Ureter (tissue), 1 donor: ENCODE measurements around the gene CHRNB1. TPM values are rescaled to one million over a fixed set of nuclear protein-coding genes. Genes with fewer than 3 reads are reported as not detected.
"Not testable (repeated sequence)": the region's sequence is repeated elsewhere in the genome, so short reads cannot be mapped to it uniquely, and the experiment has no call there.

Experiments used
- DNase-seq: peaks from one replicate; pipeline ENCODE4 v3.0.0-alpha.2; 2020; ENCODE audit warnings: low spot score
- total RNA-seq: library from RNA; stranded (reverse); gene quantifications from one replicate; pipeline ENCODE4 v1.2.4, GENCODE V29; 2023
- donor health status: DM: yes; HTN: yes; CAD: no.

The CHRNB1 gene
- total RNA-seq, 1 donor from 2014 or later = 6.8 TPM

DNA sequence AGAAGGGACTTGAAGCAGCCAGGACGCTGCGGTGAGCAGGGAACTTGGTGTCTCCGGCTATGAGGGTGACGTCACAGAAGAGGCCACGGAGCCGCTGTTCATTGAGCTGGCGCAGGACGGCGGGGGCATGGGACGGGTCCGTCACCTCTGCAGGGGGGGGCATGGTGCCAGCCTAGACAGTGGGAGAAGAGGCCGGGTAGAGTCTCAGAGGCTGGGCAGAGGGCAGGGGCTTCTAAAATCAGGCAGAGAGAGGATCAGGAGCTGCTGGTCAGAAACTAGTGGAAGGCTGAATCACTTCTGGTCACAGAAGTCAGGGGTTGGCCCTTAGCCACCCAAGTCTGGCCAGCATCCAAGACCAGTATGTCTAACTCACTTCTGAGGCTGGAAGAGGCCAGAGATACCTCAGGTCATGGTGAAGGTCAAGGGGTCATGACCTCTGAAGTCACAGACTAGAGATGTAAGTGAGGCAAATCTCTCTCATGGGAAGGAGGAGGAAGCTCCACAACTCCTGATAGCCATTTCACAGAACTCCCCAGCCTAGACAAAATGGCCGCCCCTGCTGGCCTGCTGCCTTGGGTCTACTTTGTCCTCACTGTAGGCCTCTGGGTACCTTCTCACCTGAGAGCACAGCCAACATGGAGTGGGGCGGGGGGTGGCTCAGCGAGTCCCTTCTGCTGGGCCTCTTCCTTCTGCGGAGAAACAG, 21.9 kb downstream of the CHRNB1 start:
- DNase-seq = peak; percentile 68

DNA sequence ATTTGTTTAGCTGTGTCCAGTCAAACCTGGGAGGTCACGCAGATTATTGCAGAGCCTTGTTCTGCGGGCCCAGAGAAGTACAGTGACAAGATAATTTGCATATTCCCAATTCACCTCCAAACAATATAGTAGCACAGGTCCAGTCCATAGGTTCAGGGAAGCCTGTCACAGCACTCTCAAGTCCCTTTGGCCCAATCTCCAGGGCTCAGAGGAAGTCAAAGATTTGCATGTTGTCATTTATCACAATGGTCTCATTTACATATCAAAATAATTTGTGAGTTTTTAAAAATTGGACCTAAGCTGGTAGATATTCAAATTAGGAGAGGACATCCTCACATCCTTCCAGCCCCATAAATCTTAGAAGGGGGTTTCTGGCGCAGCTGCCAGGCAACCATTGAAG, 22.6 kb downstream of the CHRNB1 start:
- no peak for DNase-seq

- peak; percentile 34 for DNase-seq
These were observed 23.4 kb downstream of the CHRNB1 start for GRCh38 chr17:7468290-7468689.

GRCh38 chr17:7468804-7469389, 24.0 kb downstream of the CHRNB1 start:
- DNase-seq = no peak

DNA sequence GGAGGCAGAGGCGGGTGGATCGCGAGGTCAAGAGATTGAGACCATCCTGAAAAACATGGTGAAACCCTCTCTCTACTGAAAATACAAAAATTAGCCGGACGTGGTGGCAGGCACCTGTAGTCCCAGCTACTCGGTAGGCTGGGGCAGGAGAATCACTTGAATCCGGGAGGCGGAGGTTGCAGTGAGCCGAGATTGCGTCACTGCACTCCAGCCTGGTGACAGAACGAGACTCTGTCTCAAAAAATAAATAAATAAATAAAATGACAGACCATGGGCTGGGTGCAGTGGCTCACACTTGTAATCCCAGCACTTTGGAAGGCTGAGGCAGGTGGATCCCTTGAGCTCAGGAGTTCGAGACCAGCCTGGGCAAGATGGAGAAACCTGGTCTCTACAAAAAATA, 25.0 kb downstream of the CHRNB1 start:
- DNase-seq = not testable (repeated sequence)

GRCh38 chr17:7470457-7470973, 25.7 kb downstream of the CHRNB1 start:
- DNase-seq = not testable (repeated sequence)

- DNase-seq = no peak
These were observed 26.9 kb downstream of the CHRNB1 start for GRCh38 chr17:7471729-7472128.

GRCh38 chr17:7474767-7475166, 29.9 kb downstream of the CHRNB1 start:
- DNase-seq = not testable (repeated sequence)

DNA sequence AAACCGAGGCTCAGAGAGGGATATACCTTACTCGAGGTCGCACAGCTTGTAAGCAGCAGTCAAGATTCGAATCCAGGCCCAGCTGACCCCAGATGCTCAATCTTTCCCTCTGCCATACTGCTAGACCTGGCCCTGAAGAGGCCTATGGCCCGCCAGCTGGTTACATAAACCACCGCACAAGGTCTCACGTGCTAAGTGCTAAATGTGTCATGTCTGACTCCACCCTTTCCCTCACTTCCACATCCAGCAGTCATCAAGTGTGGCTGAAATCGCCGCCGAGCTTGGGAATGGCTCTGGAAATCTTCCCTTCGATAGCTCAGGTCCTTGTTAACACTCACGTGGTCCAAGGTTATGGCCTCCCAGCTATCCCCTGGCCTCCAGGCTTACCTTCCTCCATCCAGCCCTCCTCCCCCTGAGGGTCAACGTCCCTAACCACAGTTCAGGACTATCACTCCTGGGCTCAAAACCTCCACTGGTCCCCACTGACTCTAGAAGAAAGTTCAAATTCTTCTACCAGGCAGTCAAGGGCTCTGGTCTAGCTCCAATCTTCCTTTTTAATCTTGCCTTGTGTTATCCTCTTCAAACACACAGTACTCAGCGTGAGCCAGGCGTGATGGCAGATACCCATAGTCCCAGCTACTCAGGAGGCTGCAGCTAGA, 31.0 kb downstream of the CHRNB1 start:
- DNase-seq = no peak

DNA sequence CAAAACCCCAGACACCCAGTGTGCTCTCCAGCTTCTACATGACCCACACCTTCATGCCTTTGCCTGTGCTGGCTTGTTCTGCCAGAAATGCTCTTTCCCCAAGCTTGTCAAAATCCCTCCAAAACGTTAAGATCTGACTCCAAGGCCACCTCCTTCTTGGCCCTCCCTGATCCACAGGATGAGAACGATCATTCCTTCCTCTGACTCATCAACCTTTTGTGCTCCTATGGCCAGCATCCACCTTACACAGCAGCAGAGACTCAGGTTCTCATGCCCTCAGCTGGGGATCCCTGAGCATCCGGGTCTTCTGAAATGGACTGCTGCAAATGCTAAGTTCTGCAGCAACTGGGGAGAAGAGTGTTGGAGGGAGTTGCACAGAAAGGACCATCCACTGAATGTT, 31.6 kb downstream of the CHRNB1 start:
- no peak for DNase-seq

- no peak for DNase-seq
These were observed 32.1 kb downstream of the CHRNB1 start for GRCh38 chr17:7476951-7477350.

- no peak for DNase-seq
These were observed 32.8 kb downstream of the CHRNB1 start for GRCh38 chr17:7477392-7478275.

DNA sequence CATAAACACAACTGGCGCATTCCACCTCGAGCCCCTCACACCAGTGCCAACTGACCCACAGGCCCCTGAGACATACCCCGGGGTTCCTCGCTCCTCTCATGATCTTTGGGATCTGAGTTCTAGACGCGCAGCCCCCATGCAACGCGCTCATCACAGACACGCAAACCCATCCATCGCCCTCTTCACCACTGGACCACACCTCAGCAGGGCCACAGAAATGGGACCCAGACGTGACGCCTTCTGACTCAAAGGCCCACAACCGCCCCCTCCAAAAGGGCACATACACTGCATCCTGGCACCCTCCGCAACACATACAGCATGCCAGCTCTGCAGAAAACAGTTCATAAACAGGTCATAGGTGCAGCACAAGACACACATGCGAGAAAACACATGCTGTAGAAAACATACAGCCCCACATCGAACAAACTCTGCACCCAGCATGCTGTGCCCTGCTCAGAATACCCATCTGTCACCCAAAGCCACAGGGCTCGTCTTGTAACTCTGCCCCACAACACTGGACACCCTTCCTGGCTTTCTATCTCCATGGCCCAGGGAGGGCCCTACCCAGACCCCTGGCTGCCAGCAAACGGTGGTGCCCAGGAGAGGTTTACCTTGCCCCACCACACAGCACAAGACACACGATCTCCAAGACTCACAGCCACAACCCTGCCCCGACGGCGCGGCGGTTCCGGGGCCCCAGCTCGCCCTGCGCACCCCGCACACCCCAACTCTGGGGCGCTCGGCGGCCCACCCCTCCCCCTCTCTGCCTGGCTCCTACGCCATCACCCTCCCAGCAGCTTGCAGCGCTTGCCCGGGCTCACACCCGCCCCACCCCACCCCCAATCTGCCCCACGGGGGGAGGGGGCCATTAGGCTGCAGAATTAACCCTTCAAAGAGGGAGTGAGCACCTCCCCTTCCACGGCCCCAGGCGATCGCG, 33.7 kb downstream of the CHRNB1 start:
- DNase-seq = peak; percentile 76

DNA sequence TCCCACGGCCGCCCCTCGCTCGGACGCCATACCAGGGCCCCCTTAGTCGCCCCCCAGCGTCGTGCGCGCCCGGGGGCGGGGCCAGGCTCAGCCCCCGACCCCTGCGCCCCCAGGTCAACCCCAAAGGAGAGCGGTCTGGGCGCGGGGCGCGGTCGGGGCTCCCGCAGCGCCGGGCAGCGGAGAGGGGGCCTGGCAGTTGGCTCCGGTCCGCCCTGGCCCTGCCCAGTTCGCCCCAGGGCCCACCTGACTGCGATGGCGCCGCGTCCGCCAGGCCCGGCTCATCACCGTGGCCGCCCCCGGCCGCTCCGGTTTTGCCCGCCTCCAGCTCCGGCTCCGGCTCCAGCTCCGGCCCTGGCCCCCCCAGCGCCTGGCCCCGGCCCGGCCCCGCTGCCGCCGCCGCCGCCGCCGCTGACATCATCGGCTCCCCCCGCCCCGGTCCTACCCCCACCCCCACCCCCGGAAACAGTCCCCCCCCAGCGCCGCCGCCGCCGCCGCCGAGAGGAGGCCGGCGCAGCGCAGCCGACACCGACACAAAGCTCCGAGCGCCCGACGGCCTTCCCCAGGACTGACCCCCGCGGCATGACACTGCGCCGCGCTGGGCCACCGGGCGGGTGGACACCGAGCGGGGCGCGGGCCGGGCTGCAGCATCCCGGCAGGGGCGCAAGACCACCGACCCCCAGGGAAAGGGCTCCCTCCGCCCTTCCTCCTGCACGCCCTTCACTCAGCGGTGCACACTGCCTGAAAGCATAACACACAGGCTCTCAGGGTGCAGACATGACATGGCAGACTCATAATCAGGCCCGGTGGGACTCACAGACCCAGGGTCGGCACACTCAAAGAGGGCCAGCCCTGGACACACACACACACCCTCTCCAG, 34.6 kb downstream of the CHRNB1 start, which contains the start of gene ZBTB4:
ZBTB4 (minus strand) TSS at position 419 of the 876 bp plus-strand sequence. CDS start 12,830 bp downstream, outside the sequence.
- DNase-seq = no peak

GRCh38 chr17:7480089-7480384, 35.2 kb downstream of the CHRNB1 start:
- DNase-seq = no peak

DNA sequence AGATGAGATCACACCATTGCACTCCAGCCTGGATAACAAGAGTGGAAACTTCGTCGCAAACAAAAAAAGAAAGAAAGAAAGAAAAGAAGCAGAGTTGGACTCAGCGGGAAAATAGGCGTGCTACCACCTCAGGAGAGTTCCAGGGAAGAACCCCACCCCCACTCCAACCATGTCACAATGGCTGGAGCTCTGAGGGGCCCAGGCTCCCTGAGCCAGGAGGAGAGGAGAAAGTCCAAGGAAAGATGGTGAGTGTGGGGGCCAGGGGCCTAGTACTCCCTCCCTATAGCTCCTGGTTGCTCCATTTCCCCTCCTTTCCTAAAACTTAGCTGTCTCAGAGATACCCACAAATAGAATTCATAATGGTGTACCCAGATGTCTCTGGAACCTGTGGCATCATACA, 36.4 kb downstream of the CHRNB1 start, which contains the start of gene SLC35G6:
SLC35G6 (plus strand) TSS at position 172 of the 400 bp plus-strand sequence; CDS start at position 243, 71 bp downstream.
- not testable (repeated sequence) for DNase-seq

DNA sequence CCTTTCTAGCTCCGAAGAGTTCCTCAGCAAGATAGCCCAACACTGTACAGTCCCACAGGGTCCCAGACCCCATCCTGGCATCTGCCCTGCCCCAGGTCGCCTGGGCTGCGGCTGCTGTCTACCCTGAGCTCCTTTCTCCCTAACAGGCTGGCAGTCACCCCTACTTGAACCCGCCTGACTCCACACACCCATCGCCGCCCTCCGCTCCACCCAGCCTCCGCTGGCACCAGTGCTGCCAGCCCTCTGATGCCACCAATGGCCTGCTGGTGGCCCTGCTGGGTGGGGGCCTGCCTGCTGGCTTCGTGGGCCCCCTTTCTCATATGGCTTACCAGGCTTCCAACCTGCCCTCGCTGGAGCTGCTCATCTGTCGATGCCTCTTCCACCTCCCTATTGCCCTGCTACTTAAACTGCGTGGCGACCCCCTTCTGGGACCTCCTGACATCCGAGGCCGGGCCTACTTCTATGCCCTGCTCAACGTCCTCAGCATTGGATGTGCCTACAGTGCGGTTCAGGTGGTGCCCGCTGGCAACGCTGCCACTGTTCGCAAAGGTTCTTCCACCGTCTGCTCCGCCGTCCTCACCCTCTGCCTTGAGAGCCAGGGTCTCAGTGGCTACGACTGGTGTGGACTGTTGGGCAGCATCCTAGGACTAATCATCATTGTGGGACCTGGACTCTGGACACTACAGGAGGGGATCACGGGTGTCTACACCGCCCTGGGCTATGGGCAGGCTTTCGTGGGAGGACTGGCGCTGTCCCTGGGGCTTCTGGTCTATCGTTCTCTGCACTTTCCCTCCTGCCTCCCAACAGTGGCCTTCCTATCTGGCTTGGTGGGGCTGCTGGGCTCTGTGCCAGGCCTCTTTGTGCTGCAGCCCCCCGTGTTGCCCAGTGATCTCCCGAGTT, 37.2 kb downstream of the CHRNB1 start:
- not testable (repeated sequence) for DNase-seq

DNA sequence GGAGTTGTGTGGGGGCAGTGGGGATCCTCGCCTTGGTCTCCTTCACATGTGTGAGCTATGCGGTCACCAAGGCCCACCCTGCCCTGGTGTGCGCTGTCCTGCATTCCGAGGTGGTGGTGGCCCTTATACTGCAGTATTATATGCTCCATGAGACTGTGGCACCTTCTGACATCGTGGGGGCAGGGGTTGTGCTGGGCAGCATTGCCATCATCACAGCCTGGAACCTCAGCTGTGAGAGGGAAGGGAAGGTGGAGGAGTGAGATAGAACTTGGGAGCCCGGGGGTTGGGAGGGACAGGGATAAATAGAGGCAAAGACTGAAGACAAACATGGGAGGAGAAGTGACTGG, 37.9 kb downstream of the CHRNB1 start:
- not testable (repeated sequence) for DNase-seq
